HepG2 (cell line): ENCODE results near the gene ZNF839. TPM values are rescaled to one million over a fixed set of nuclear protein-coding genes. Genes with fewer than 3 reads are reported as not detected.

Experiments
- ATAC-seq: fragments of 200-7000 bp; cut with Tn5 transposase; 3 replicates; pipeline ENCODE4 v1.9.1; 2020; ENCODE audit warnings: mild to moderate bottlenecking, moderate library complexity
- BruUV-seq: library from RNA; stranded (reverse); fragments of 400-500 nt; replicated peaks from 2 replicates; lab custom pipeline; 2021; lab: Mats Ljungman, UMichigan
- CTCF ChIA-PET: fragments of 300-600 bp; formaldehyde crosslinking; extraction: SDS; loops from one replicate; lab custom pipeline; 2021; ENCODE audit warnings: low total read pairs, inconsistent platforms, low intra/inter-chr PET ratio; lab: Yijun Ruan, JAX
- POLR2A ChIA-PET: fragments of 350-600 bp; sonication (Branson Sonifier 250); formaldehyde crosslinking; loops from one replicate; lab custom pipeline; 2020; ENCODE audit warnings: antibody characterized with exemption, inconsistent platforms; lab: Yijun Ruan, JAX
- DNase-seq: peaks from one replicate; pipeline ENCODE4 v3.0.0-alpha.2; 2015; ENCODE audit warnings: low spot score
- FAIRE-seq: peaks from 3 replicates; lab custom pipeline; 2011; peaks lifted over from hg19 to GRCh38; lab: Jason Lieb, UNC
- H2AFZ ChIP-seq: one replicate; pipeline ENCODE4 v1.6.1; 2011; ENCODE audit warnings: low read length, inconsistent platforms
- H3K27ac ChIP-seq: fragments of 300-600 bp; 3 replicates; pipeline ENCODE4 v1.8.0; 2011; ENCODE audit warnings: mixed run types, mild to moderate bottlenecking, mixed read lengths, low read length, inconsistent platforms; ENCODE audit not compliant: insufficient read depth; ENCODE audit errors: extremely low read length
- H3K27me3 ChIP-seq, 2 experiments: fragments of 200-600 bp in 1 of 2; 2 replicates in 1 of 2; 3 replicates in 1 of 2; pipeline versions ENCODE4 v1.6.0 to v1.8.0; 2011; ENCODE audit warnings: low read length in 2 of 2, mild to moderate bottlenecking in 2 of 2, moderate library complexity in 2 of 2, inconsistent platforms in 1 of 2; ENCODE audit not compliant: insufficient read depth in 2 of 2, control insufficient read depth in 1 of 2
- H3K36me3 ChIP-seq, 2 experiments: fragments of 200-600 bp in 1 of 2; replicated peaks in 1 of 2; 2 replicates in 1 of 2; 3 replicates in 1 of 2; pipeline versions ENCODE4 v1.5.1 to v1.8.0; 2011; ENCODE audit warnings: low read length in 2 of 2, inconsistent platforms in 1 of 2; ENCODE audit not compliant: insufficient read depth in 2 of 2, control insufficient read depth in 1 of 2
- H3K4me1 ChIP-seq: 2 replicates; pipeline ENCODE4 v1.5.1; 2012; ENCODE audit warnings: low read length, inconsistent platforms; ENCODE audit not compliant: insufficient read depth
- H3K4me2 ChIP-seq: 2 replicates; pipeline ENCODE4 v1.6.0; 2011; ENCODE audit warnings: low read depth, low read length, inconsistent platforms
- H3K4me3 ChIP-seq, 3 experiments: fragments of 200-600 bp in 1 of 3; sonication (generic), shearing (Covaris generic) in 1 of 3; replicated peaks in 1 of 3; 2 replicates each; pipeline ENCODE4 v1.5.1; 2011 to 2016; ENCODE audit warnings: low read length in 3 of 3, inconsistent platforms in 2 of 3, low read depth in 2 of 3, mild to moderate bottlenecking in 2 of 3, control low read depth in 1 of 3, mixed read lengths in 1 of 3; ENCODE audit not compliant: insufficient read depth in 1 of 3
- H3K79me2 ChIP-seq: one replicate; pipeline ENCODE4 v1.6.1; 2011; ENCODE audit warnings: low read length, inconsistent platforms; ENCODE audit not compliant: insufficient read depth
- H3K9ac ChIP-seq: 2 replicates; pipeline ENCODE4 v1.6.0; 2011; ENCODE audit warnings: mild to moderate bottlenecking, low read depth, low read length, inconsistent platforms; ENCODE audit not compliant: insufficient read depth
- H3K9me3 ChIP-seq: 2 replicates; pipeline ENCODE4 v1.5.1; 2012; ENCODE audit warnings: mild to moderate bottlenecking, low read length
- H4K20me1 ChIP-seq: 2 replicates; pipeline ENCODE4 v1.6.0; 2011; ENCODE audit warnings: inconsistent platforms, mild to moderate bottlenecking, low read length, moderate library complexity; ENCODE audit not compliant: insufficient read depth
- AKAP8 ChIP-seq: sonication (generic); formaldehyde crosslinking; IDR thresholded peaks from 2 replicates; pipeline ENCODE4 v1.5.1; 2020; ENCODE audit warnings: mild to moderate bottlenecking, missing genetic modification reagents
- ARNTL ChIP-seq: sonication (generic); formaldehyde crosslinking; IDR thresholded peaks from 2 replicates; pipeline ENCODE4 v1.4.0; 2020; ENCODE audit warnings: mild to moderate bottlenecking, missing genetic modification reagents
- FOXK1 ChIP-seq: sonication (generic); formaldehyde crosslinking; IDR thresholded peaks from 2 replicates; pipeline ENCODE4 v1.4.0; 2020; ENCODE audit warnings: low read depth, missing genetic modification reagents, borderline replicate concordance
- FOXM1 ChIP-seq: sonication (generic); formaldehyde crosslinking; IDR thresholded peaks from 2 replicates; pipeline ENCODE4 v1.5.0; 2020; ENCODE audit warnings: missing genetic modification reagents
- KDM6A ChIP-seq: IDR thresholded peaks from 2 replicates; pipeline ENCODE4 v1.6.1; 2016; ENCODE audit warnings: low read depth
- NONO ChIP-seq, 2 experiments: fragments of 450-650 bp in 1 of 2; sonication (generic) in 1 of 2; formaldehyde crosslinking in 1 of 2; IDR thresholded peaks in 1 of 2; conservative IDR thresholded peaks in 1 of 2; 2 replicates each; pipeline versions ENCODE4 v1.6.1 to v1.8.0; 2017 to 2022; ENCODE audit warnings: mild to moderate bottlenecking in 1 of 2, missing genetic modification reagents in 1 of 2, moderate library complexity in 1 of 2
- ONECUT2 ChIP-seq: sonication (generic); formaldehyde crosslinking; IDR thresholded peaks from 2 replicates; pipeline ENCODE4 v1.4.0; 2020; ENCODE audit warnings: missing genetic modification reagents
- PAF1 ChIP-seq: IDR thresholded peaks from 2 replicates; pipeline ENCODE4 v1.6.1; 2016; ENCODE audit warnings: missing genetic modification reagents, missing compliant biosample characterization
- RELA ChIP-seq: sonication (generic); formaldehyde crosslinking; IDR thresholded peaks from 2 replicates; pipeline ENCODE4 v1.4.0; 2020; ENCODE audit warnings: missing genetic modification reagents
- ZNF354B ChIP-seq: sonication (generic); formaldehyde crosslinking; IDR thresholded peaks from 2 replicates; pipeline ENCODE4 v1.8.0; 2022; ENCODE audit warnings: mild to moderate bottlenecking, missing genetic modification reagents
- ZNF546 ChIP-seq: sonication (generic); formaldehyde crosslinking; conservative IDR thresholded peaks from 2 replicates; pipeline ENCODE4 v1.8.1; 2023; ENCODE audit warnings: mild to moderate bottlenecking, missing genetic modification reagents
- ZNF614 ChIP-seq: IDR thresholded peaks from 2 replicates; pipeline ENCODE4 v1.6.1; 2018; ENCODE audit warnings: missing biosample characterization, missing genetic modification reagents, inconsistent platforms, borderline replicate concordance
- WGBS: methylation state at CpG from one replicate; pipeline ENCODE4 v1.1.6; 2017; ENCODE audit warnings: low lambda C conversion rate; 5-methylcytosine and 5-hydroxymethylcytosine counted together
- in situ Hi-C: cut with HindIII; loops from 2 replicates; pipeline ENCODE4 v1.10.0; 2017; ENCODE audit warnings: low pct_unique_long_range_greater_than_20kb; ENCODE audit not compliant: extremely low pct_ligation_motif_present
- intact Hi-C: fragments of 100-400 bp; cut with micrococcal nuclease; formaldehyde crosslinking; loops from one replicate; pipeline ENCODE4 v1.10.0; 2022; ENCODE audit not compliant: unreplicated experiment
- polyA plus RNA-seq, 8 experiments: library from polyadenylated mRNA; depleted of rRNA in 3 of 8; stranded (reverse) in 7 of 8; unstranded in 1 of 8; fragments of >200 nt; fragmentation: Illumina TruSeq in 4 of 8; extraction: Trizol in 4 of 8; gene quantifications; 2 replicates each; pipeline versions ENCODE4 v1.2.1 to v1.2.3, GENCODE V29; 2011 to 2016; ENCODE audit warnings: low read depth in 4 of 8, missing spikeins in 1 of 8, mixed read lengths in 1 of 8; ENCODE audit not compliant: insufficient read depth in 1 of 8
- total RNA-seq, 5 experiments: library from RNA; depleted of rRNA; stranded (reverse); fragments of >200 nt; fragmentation: Illumina TruSeq; extraction: Trizol; gene quantifications; 2 replicates each; pipeline ENCODE4 v1.2.3, GENCODE V29; 2016; ENCODE audit warnings: low read depth in 1 of 5
- TF ChIP-seq, protein P1 (sequence below): sonication (generic); formaldehyde crosslinking; IDR thresholded peaks from 2 replicates; pipeline ENCODE4 v1.4.0; 2020; ENCODE audit warnings: missing genetic modification reagents, low read depth, mild to moderate bottlenecking, borderline replicate concordance
- TF ChIP-seq, protein P2 (sequence below): sonication (generic); formaldehyde crosslinking; IDR thresholded peaks from 2 replicates; pipeline ENCODE4 v1.9.0; 2022; ENCODE audit warnings: low read depth, missing genetic modification reagents
- TF ChIP-seq, protein P3 (sequence below): sonication (generic); formaldehyde crosslinking; IDR thresholded peaks from 2 replicates; pipeline ENCODE4 v1.5.0; 2020; ENCODE audit warnings: mild to moderate bottlenecking, missing genetic modification reagents

The ZNF839 gene
- total and polyA plus RNA-seq, 2 of the 13 experiments (the other 11 are each of a cell fraction or from before 2014, with no cell fraction given) = 11.1 to 12.8 TPM

DNA sequence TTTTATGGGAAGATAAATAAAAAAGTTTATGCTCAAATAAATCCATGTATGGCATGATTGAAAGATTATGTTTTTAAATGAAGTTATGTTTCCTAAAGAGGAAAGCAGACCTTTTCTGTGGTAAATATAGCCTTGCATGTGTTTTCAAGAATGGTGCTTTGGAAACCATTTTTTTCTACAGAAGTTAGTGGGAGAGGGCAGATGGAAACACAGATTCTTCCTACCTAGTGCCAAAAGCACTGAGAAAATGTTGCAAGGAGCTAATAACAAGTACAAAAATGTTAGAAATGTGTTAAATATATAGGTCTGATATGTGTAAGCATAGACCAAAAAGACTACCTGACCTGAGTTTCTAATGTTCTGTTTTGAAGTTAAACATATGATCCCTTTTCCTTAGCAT, 67.5 kb downstream of the ZNF839 start:
- ChIA-PET POLR2A (no interaction called here), CTCF (no interaction called here)
- TF ChIP-seq AKAP8 (CRISPR knock-in tag) (no peak), RELA (no peak), ONECUT2 (CRISPR knock-in tag) (no peak), NONO (IDR thresholded peaks at IDR 0.05) (no peak), NONO (CRISPR knock-in tag; conservative IDR thresholded peaks at IDR 0.05) (no peak)
- in situ Hi-C loops = no loop called here
- DNase-seq (no peak), FAIRE-seq (no peak), ATAC-seq (no peak)
- Histone ChIP-seq H3K27ac (no peak overlapping the region), H3K79me2 (no peaks in the 10 kb centered on the region), H3K9me3 (no peaks in the 10 kb centered on the region), H3K4me3 (no peak overlapping the region), H3K4me1 (peaks cover 21% of the 10 kb centered on the region), H3K27me3 (no peaks in the 10 kb centered on the region), H3K36me3 (no peaks in the 10 kb centered on the region), H2AFZ (no peak overlapping the region), H3K9ac (no peak overlapping the region), H4K20me1 (no peaks in the 10 kb centered on the region), H3K4me2 (no peak overlapping the region)
- no TSS peak for BruUV-seq
- intact Hi-C loops = no loop called here

DNA sequence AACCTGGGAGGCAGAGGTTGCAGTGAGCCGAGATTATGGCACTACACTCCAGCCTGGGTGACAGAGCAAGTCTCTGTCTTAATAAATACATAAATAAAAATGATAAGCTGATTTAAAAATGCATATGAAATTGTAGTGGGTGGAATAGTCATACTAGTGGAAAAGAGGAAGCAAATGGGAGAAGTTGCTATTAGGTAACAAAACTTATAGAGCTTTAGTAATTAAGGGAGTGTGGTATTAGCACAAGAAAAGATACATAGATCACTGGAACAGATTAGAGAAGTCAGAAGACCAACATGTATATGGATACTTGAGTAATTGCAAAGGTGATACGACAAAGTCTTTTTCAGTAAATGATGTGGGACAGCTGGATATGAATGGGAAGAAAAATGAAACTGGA, 69.7 kb downstream of the ZNF839 start:
- in situ Hi-C loops = no loop called here
- FAIRE-seq = no peak
- no peak for ATAC-seq
- Histone ChIP-seq H3K4me2 (0 out of 2 replicates have a peak overlapping the region, but pooled peaks have one; percentile 18), H3K27me3 (no peaks in the 10 kb centered on the region), H3K36me3 (no peaks in the 10 kb centered on the region), H2AFZ (no peak overlapping the region), H3K9me3 (no peaks in the 10 kb centered on the region), H3K9ac (no peak overlapping the region), H3K4me3 (no peak overlapping the region; a peak in 1 of 6 replicates), H3K4me1 (peaks cover 24% of the 10 kb centered on the region), H3K79me2 (no peaks in the 10 kb centered on the region), H4K20me1 (no peaks in the 10 kb centered on the region), H3K27ac (peak overlapping the region; percentile 61)
- no TSS peak for BruUV-seq
- POLR2A ChIA-PET = no interaction called here
- WGBS = 97% methylated on average over 2 of the region's 2 CpGs
- CTCF ChIA-PET = no interaction called here
- intact Hi-C loops = no loop called here
- no peak for DNase-seq
- no peak for TF ChIP-seq PAF1 (CRISPR knock-in tag)
- TF ChIP-seq, protein P1, sequence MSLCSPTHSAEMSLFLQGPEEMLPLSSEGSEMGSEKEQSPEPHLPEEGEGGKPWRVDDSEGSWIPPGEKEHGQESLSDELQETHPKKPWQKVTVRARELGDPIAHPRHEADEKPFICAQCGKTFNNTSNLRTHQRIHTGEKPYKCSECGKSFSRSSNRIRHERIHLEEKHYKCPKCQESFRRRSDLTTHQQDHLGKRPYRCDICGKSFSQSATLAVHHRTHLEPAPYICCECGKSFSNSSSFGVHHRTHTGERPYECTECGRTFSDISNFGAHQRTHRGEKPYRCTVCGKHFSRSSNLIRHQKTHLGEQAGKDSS (CRISPR knock-in tag) = no peak
- TF ChIP-seq ZNF614 (CRISPR knock-in tag) = no peak
- no peak for TF ChIP-seq ZNF354B (CRISPR knock-in tag)
- no peak for TF ChIP-seq FOXM1 (CRISPR knock-in tag)
- no peak for TF ChIP-seq ARNTL (CRISPR knock-in tag)
- TF ChIP-seq, protein P2, sequence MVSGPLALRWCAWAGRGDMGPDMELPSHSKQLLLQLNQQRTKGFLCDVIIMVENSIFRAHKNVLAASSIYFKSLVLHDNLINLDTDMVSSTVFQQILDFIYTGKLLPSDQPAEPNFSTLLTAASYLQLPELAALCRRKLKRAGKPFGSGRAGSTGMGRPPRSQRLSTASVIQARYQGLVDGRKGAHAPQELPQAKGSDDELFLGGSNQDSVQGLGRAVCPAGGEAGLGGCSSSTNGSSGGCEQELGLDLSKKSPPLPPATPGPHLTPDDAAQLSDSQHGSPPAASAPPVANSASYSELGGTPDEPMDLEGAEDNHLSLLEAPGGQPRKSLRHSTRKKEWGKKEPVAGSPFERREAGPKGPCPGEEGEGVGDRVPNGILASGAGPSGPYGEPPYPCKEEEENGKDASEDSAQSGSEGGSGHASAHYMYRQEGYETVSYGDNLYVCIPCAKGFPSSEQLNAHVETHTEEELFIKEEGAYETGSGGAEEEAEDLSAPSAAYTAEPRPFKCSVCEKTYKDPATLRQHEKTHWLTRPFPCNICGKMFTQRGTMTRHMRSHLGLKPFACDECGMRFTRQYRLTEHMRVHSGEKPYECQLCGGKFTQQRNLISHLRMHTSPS = no peak
- no peak for TF ChIP-seq KDM6A (CRISPR knock-in tag)
- TF ChIP-seq ZNF546 (CRISPR knock-in tag) = no peak
- TF ChIP-seq FOXK1 = no peak
- TF ChIP-seq, protein P3, sequence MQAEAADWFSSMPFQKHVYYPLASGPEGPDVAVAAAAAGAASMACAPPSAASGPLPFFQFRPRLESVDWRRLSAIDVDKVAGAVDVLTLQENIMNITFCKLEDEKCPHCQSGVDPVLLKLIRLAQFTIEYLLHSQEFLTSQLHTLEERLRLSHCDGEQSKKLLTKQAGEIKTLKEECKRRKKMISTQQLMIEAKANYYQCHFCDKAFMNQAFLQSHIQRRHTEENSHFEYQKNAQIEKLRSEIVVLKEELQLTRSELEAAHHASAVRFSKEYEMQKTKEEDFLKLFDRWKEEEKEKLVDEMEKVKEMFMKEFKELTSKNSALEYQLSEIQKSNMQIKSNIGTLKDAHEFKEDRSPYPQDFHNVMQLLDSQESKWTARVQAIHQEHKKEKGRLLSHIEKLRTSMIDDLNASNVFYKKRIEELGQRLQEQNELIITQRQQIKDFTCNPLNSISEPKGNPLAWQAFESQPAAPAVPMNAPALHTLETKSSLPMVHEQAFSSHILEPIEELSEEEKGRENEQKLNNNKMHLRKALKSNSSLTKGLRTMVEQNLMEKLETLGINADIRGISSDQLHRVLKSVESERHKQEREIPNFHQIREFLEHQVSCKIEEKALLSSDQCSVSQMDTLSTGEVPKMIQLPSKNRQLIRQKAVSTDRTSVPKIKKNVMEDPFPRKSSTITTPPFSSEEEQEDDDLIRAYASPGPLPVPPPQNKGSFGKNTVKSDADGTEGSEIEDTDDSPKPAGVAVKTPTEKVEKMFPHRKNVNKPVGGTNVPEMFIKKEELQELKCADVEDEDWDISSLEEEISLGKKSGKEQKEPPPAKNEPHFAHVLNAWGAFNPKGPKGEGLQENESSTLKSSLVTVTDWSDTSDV = no peak
